Measurements from ENCODE around the gene ST14.

The ST14 gene

DNA sequence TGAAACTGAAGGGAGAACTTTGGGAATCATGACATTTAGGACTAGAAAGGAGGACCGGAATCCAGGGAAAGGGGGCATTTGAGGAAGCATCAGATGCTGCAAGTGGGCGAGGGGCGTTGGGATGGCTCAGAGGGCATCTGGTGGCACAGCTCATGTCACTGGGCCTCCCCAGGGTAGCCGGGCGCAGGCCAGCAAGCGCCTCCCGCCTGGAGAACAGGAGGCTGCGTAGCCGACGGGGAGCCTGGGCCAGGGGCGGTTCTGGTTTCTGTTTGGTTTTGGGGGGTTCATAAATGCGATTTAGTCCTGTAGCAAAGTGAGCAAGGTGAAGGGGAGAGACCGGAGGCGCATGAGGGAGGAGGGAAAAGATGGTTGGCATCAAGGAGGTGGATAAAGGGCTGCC lies 443 bp upstream of the ST14 start:
- Histone ChIP-seq H3K27me3 (ENCODE audit: insufficient read depth, insufficient read length) (peaks cover 50% of the 10 kb centered on the region), H3K4me1 (ENCODE audit: insufficient read depth, insufficient read length) (peaks cover 12% of the 10 kb centered on the region), H3K9me3 (ENCODE audit: insufficient read depth, low read length) (no peaks in the 10 kb centered on the region), H3K9ac (ENCODE audit: insufficient read length, low read depth) (no peak overlapping the region), H3K4me3 (ENCODE audit: insufficient read length, low read depth) (no peak overlapping the region), H3K36me3 (ENCODE audit: insufficient read depth, insufficient read length, low read length) (no peaks in the 10 kb centered on the region)
- no peak for DNase-seq (ENCODE audit: low read depth, low spot score)
- TF ChIP-seq ZNF274 (IDR thresholded peaks at IDR 0.05; ENCODE audit: low read depth, low read length) (no peak), SUZ12 (IDR thresholded peaks at IDR 0.05; ENCODE audit: extremely low read depth, insufficient read depth, insufficient read length) (no peak), YY1 (IDR thresholded peaks at IDR 0.05; ENCODE audit: insufficient read depth, insufficient read length) (no peak)

DNA sequence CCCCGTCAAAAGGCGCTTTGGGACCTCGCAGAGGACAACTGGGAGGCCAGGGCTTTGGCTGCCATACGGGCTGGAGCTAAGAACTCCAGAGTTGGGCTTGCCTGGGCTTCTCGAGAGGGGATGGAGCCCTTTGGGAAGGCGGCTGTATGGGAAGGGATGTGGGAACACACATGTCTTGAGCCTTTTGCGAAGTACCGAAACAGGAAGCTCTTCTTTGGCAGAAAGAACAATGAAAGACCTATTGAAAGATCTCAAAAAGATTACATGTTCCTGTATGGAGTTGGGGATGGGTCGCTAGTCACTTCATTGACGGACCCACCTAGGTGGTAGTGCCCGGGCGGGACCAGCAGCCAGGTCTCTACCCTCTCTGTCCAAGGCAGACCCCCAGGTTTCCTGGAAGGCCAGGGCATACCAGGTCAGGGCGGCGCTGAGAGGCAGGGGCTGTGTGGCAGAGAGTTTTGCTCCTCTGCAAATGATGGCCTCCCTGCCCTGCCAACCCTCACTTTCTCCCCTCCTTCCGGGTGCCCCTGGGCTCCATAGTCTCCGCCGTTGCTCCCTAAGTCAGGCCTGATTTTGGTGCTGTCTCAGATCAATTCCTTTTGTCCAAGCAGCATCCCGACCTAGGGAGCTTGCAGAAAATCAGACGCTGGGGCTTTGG lies 1.0 kb downstream of the ST14 start:
- H3K9ac ChIP-seq (ENCODE audit: insufficient read length, low read depth) = peak overlapping the region; percentile 61
- TF ChIP-seq SUZ12 (IDR thresholded peaks at IDR 0.05; ENCODE audit: extremely low read depth, insufficient read depth, insufficient read length) (no peak), ZNF274 (IDR thresholded peaks at IDR 0.05; ENCODE audit: low read depth, low read length) (no peak), YY1 (IDR thresholded peaks at IDR 0.05; ENCODE audit: insufficient read depth, insufficient read length) (no peak)
- peaks cover 12% of the 10 kb centered on the region for H3K4me1 ChIP-seq (ENCODE audit: insufficient read depth, insufficient read length)
- peak overlapping the region; percentile 40 for H3K4me3 ChIP-seq (ENCODE audit: insufficient read length, low read depth)
- no peaks in the 10 kb centered on the region for H3K36me3 ChIP-seq (ENCODE audit: insufficient read depth, insufficient read length, low read length)
- DNase-seq (ENCODE audit: low read depth, low spot score) = no peak
- H3K27me3 ChIP-seq (ENCODE audit: insufficient read depth, insufficient read length) = peaks cover 50% of the 10 kb centered on the region
- no peaks in the 10 kb centered on the region for H3K9me3 ChIP-seq (ENCODE audit: insufficient read depth, low read length)

- Histone ChIP-seq H3K9ac (ENCODE audit: insufficient read length, low read depth) (no peak overlapping the region), H3K4me3 (ENCODE audit: insufficient read length, low read depth) (no peak overlapping the region), H3K9me3 (ENCODE audit: insufficient read depth, low read length) (no peaks in the 10 kb centered on the region), H3K36me3 (ENCODE audit: insufficient read depth, insufficient read length, low read length) (no peaks in the 10 kb centered on the region), H3K27me3 (ENCODE audit: insufficient read depth, insufficient read length) (peaks cover 50% of the 10 kb centered on the region), H3K4me1 (ENCODE audit: insufficient read depth, insufficient read length) (peaks cover 8% of the 10 kb centered on the region)
- TF ChIP-seq ZNF274 (IDR thresholded peaks at IDR 0.05; ENCODE audit: low read depth, low read length) = no peak
- TF ChIP-seq SUZ12 (IDR thresholded peaks at IDR 0.05; ENCODE audit: extremely low read depth, insufficient read depth, insufficient read length) = no peak
- TF ChIP-seq YY1 (IDR thresholded peaks at IDR 0.05; ENCODE audit: insufficient read depth, insufficient read length) = no peak
- no peak for DNase-seq (ENCODE audit: low read depth, low spot score)
Measured at GRCh38 chr11:130161441-130162145, 2.0 kb downstream of the ST14 start.

- Histone ChIP-seq H3K4me1 (ENCODE audit: insufficient read depth, insufficient read length) (peaks cover 8% of the 10 kb centered on the region), H3K36me3 (ENCODE audit: insufficient read depth, insufficient read length, low read length) (no peaks in the 10 kb centered on the region), H3K9ac (ENCODE audit: insufficient read length, low read depth) (no peak overlapping the region), H3K9me3 (ENCODE audit: insufficient read depth, low read length) (no peaks in the 10 kb centered on the region), H3K27me3 (ENCODE audit: insufficient read depth, insufficient read length) (peaks cover 47% of the 10 kb centered on the region), H3K4me3 (ENCODE audit: insufficient read length, low read depth) (no peak overlapping the region)
- no peak for DNase-seq (ENCODE audit: low read depth, low spot score)
- no peak for TF ChIP-seq SUZ12 (IDR thresholded peaks at IDR 0.05; ENCODE audit: extremely low read depth, insufficient read depth, insufficient read length)
- TF ChIP-seq ZNF274 (IDR thresholded peaks at IDR 0.05; ENCODE audit: low read depth, low read length) = no peak
- no peak for TF ChIP-seq YY1 (IDR thresholded peaks at IDR 0.05; ENCODE audit: insufficient read depth, insufficient read length)
Measured at GRCh38 chr11:130162733-130163132, 3.2 kb downstream of the ST14 start.

GRCh38 chr11:130163346-130164220 lies 4.0 kb downstream of the ST14 start:
- Histone ChIP-seq H3K9me3 (ENCODE audit: insufficient read depth, low read length) (no peaks in the 10 kb centered on the region), H3K27me3 (ENCODE audit: insufficient read depth, insufficient read length) (peaks cover 39% of the 10 kb centered on the region), H3K4me1 (ENCODE audit: insufficient read depth, insufficient read length) (peaks cover 8% of the 10 kb centered on the region), H3K36me3 (ENCODE audit: insufficient read depth, insufficient read length, low read length) (no peaks in the 10 kb centered on the region), H3K4me3 (ENCODE audit: insufficient read length, low read depth) (no peak overlapping the region), H3K9ac (ENCODE audit: insufficient read length, low read depth) (no peak overlapping the region)
- no peak for DNase-seq (ENCODE audit: low read depth, low spot score)
- TF ChIP-seq SUZ12 (IDR thresholded peaks at IDR 0.05; ENCODE audit: extremely low read depth, insufficient read depth, insufficient read length) (no peak), ZNF274 (IDR thresholded peaks at IDR 0.05; ENCODE audit: low read depth, low read length) (no peak), YY1 (IDR thresholded peaks at IDR 0.05; ENCODE audit: insufficient read depth, insufficient read length) (no peak)

GRCh38 chr11:130164221-130164570 lies 4.6 kb downstream of the ST14 start:
- Histone ChIP-seq H3K4me1 (ENCODE audit: insufficient read depth, insufficient read length) (peaks cover 7% of the 10 kb centered on the region), H3K9me3 (ENCODE audit: insufficient read depth, low read length) (no peaks in the 10 kb centered on the region), H3K36me3 (ENCODE audit: insufficient read depth, insufficient read length, low read length) (no peaks in the 10 kb centered on the region), H3K9ac (ENCODE audit: insufficient read length, low read depth) (no peak overlapping the region), H3K4me3 (ENCODE audit: insufficient read length, low read depth) (no peak overlapping the region), H3K27me3 (ENCODE audit: insufficient read depth, insufficient read length) (peaks cover 33% of the 10 kb centered on the region)
- no peak for DNase-seq (ENCODE audit: low read depth, low spot score)
- TF ChIP-seq SUZ12 (IDR thresholded peaks at IDR 0.05; ENCODE audit: extremely low read depth, insufficient read depth, insufficient read length) = no peak
- no peak for TF ChIP-seq ZNF274 (IDR thresholded peaks at IDR 0.05; ENCODE audit: low read depth, low read length)
- TF ChIP-seq YY1 (IDR thresholded peaks at IDR 0.05; ENCODE audit: insufficient read depth, insufficient read length) = no peak

Data from NT2/D1 (cell line).